HT-29 (cell line): Measurements from ENCODE around the gene ARID3C. TPM values are rescaled to one million over a fixed set of nuclear protein-coding genes. Genes with fewer than 3 reads are reported as not detected.
A peak's percentile ranks its signal among the peaks of the same experiment; 100 is the strongest.

ENCODE experiments used
- DNase-seq: peaks from one replicate; pipeline ENCODE4 v3.0.0-alpha.2; 2015; ENCODE audit warnings: low spot score
- total RNA-seq: library from RNA; depleted of rRNA; stranded (reverse); fragments of >200 nt; shearing (Covaris generic); gene quantifications from 2 replicates; pipeline ENCODE4 v1.2.3, GENCODE V29; 2014

Gene ARID3C
- total RNA-seq, 1 experiment from 2014 or later, result not detected

DNA sequence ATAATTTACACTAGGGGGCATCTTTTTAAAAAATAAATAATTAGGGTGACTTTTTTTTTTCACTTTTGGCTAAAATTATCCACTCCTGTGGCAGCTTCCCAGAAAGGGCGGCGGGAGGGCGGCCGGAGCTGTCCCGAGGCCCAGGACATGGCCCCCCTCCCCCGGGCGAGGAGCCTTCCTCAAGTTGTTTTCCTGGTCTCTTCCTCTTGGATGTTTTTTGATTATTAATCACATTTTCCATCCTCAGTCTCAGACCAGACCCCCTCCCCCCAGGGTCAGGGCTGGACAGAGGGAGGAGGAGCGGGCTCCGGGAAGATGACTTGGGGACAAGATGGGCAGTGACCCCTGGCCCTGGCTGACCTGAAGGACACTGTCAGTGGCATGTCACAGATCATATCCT is 34.7 kb downstream of the ARID3C start:
- DNase-seq, result no peak

DNA sequence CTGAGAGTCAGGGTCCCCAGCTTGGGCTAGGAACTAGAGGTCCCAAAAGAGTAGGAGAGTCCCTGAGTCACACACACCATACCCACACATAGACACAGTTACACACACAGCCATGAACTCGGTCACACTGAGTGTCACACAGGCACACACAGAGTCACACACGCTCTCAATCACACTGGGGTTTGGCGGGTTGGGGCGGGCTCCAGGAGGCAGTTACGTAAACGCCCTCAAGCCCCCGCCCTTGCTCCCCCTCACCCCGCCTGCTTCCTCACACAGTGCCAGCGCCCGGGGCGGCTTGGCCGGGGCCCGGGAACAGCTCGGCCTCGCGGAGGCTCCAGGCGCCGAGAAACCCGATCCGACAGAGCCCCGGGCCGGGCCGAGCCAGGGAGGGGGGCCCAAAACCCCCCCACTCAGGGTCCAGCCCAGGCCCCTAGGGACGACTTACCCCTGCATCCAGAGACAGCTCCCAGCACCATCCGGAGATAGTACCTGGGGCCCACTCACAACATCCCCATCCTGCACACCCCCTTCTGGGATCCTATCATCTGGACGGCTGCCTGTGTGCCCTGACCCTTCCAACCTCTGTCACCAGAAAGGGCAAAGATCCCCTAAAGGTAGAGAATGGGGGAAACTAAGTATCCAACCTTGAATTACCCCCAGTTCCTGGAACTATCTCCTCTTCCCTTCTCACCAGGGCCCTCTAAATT is 35.8 kb downstream of the ARID3C start:
- no peak for DNase-seq

DNA sequence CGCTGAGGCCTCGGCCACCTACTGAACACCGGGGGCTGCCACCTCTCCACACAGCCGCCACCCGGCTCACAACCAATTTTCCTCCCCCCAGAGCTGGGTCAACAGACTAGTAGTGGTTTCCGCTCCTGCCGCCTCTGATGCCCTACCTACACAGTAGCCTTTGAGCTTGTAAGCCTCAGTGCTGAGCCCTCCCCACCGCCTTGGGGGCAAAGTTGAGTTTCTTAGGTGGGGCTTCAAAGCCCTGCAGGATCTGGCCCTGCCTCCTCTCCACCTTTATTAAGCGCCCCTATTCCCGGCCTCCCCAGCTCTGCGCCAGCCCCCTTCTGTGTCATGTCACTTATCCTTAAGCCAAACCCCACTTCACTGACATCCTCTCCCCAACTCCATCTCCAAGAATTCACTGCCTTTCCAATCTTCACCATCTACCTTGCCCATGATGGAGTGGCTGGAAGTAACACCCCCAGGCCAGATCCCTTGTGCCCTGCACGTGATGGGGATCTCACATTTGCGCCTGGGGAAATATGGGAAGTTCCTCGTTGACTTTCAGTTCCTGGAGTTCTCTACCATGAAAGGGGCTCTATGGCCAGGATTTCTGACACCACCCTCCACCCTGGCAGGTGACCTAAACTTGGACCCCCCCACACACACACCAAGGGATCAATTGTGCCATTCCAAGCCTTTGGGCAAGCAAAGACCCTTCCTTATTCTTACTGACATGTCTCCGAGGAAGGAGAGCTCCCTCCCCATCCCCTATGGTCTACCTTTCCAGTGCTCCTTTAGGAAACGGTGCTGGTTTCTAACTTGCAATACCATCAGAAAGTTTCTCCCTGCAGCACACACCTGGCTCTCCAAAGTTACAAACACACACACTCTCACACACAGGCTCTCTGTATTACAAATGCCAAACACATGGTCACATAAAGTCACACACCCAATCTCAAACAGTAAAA is 36.7 kb downstream of the ARID3C start:
- DNase-seq, result no peak

DNA sequence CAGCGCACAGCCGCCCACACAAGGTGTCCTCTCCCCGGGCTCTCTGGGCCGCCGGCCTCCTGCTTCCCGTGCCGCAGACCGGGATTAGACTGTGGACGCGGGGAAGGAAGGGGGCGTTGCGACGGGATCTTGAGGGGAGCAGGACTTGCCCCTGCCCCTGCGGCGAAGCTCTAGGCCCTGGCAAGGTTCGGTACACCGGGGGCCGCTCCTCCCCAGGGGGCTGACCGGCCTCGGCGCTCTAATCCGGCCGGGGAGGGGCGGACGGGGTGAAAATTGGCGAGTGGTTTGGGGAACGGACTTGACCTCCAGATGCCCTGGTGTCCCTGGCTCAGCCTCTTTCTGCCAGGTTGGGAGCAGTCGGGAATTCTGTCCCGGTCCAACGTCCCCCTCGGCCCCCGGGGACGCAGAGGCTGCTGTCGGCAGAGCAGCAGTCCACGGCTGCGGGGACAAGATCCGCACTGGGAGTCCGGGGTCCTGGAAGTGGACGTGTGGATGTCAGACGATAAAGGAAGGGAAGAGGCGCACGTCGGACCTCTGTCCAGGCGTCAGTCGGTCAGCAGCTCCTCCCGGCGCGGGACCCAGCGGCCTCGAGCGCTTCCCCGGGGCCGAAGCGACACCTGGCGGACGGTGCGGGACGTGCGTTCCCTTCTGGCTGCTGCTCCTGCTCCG is 37.5 kb downstream of the ARID3C start:
- DNase-seq, result peak; percentile 79

DNA sequence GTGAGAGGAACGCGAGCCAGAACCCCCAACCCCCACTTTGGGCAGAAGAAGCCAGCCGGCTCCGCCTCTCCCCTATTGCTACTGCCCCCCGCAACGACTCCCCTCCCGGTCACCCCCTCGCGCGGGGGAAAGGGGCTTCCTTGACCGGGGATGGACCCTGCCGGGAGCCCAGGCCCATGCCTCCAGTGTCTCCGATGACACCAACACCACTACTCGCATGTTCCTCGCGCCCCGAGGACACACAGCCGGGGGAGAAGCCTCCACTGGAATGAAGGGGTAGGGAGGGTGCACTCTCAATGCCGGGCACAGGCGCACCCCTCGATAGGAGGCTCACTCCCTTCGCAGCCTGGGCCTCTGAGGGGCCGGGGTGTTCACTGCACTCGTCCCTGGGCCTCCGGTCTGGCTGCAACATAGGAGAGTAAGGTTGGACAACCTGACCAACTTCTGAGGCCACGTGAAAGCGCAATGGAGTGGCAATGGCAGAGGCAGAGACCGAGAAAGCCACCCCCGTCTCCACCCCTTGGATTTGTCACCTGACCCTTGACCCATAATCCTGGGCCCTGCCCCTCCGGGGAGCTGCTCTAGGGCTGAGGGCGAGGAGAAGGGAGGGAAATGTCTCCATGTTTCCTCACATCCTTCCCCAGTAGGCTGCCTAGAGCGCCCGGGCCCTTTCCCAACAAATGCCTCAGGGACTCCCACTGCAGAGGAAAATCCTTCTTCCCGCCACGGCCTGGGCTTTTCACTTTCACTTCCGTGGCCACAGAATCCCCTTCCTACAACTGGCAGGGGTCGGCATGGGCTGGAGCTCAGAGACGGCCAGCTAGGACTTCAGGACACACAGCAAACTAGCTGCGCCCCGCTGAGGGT is 38.3 kb downstream of the ARID3C start:
- no peak for DNase-seq

DNA sequence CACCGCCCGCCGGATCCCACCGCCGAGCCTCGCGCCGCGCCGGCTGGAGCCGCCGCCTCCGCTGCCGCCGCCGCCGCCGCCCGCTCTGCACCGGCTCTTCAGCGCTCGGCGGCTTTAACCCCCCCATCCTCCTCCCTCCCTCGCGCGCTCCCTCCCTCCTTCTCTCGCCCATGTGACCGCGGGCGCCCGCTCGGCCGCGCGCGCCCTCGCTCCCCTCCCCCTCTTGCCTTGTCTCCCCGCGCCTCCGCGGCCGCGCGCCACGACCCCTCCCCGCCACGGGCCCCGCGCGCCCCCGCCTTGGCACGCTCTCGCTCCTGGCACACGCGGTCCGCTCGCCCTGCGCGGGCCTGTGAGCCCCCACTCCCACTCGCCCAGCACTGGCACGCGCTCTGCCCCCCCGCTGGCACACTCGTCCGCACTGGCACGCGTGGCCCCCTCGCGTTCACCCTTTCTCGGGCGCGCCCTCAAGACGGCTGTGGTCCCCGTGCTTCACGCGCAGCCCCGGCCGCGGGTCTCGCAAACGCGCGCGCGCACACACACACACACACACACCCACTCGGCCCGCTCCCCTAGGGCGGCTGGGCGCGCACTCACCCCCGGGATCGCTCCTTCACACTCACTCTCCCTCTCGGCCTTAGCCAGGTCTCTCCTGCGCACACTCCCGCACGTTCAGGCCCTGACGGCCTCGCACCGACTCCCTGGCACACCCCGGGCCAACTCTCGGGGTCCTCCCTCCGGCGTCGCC is 39.1 kb downstream of the ARID3C start, which contains the start of gene CNTFR:
TSS of gene CNTFR (minus strand) at position 89 of the 745 bp plus-strand sequence. CDS start 20,743 bp downstream, outside the sequence.
- no peak for DNase-seq

DNA sequence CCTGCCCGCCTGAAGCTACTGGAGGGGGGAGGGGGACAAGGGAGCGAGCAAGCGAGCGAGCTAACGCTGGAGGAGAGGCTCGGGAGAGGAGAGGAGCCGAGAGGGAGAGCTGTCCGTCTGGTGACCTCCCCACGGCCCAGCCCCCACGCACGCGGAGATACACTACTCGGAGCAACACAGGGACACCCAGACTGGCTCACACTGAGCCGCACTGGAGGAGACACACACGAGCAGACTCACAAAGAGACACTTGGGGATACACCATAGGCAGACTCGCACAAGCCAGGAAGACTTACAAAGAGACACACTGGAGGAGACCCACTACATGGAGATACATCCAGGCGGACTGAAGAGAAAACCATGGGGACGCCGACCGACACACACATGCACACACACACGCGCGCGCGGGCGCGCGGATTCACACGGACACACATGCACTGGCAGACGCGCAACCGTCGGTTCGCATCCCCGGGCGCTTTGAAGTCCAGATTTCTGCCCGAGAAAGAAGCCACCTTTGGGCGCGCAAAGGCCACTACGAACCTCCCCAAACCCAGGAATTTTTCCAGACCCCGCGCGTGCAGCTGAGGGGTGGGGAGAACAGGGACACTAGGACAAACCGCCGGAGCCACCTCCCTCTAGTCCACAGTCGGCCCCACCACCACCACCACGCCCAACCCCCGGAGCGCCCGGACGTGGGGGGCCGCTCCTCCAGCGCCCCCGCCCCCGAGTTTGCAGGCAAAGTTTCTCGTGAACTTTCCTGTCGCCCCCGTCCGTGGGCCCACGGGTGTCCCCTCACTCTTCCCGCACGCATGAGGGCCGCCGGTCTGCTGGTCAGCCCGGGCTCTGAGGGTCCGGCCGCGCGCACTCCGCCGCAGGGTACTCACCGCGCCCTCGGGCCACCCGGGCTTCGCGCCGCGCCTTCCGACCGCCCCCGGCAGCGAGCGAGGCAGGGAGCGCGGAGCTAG is 39.9 kb downstream of the ARID3C start:
- DNase-seq, result no peak

DNA sequence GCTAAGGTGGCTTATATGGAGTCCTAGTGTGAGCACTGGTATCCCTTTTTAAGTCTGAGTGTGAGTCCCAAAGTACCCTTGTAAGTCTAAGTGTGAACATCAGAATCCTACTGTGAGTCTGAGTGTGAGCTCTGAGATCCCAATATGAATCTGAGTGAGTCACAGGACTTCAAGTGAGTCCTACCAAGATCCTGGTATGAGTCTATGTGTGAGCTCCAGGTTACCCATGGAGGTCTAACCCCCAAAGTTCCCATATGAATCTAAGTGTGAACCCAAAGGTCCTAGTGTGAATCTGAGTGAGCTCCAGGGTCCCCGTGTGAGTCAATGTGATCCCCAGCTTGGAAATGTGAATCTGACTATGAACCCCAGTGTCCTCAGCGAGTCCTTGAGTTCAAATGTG is 41.6 kb downstream of the ARID3C start:
- DNase-seq, result no peak

DNA sequence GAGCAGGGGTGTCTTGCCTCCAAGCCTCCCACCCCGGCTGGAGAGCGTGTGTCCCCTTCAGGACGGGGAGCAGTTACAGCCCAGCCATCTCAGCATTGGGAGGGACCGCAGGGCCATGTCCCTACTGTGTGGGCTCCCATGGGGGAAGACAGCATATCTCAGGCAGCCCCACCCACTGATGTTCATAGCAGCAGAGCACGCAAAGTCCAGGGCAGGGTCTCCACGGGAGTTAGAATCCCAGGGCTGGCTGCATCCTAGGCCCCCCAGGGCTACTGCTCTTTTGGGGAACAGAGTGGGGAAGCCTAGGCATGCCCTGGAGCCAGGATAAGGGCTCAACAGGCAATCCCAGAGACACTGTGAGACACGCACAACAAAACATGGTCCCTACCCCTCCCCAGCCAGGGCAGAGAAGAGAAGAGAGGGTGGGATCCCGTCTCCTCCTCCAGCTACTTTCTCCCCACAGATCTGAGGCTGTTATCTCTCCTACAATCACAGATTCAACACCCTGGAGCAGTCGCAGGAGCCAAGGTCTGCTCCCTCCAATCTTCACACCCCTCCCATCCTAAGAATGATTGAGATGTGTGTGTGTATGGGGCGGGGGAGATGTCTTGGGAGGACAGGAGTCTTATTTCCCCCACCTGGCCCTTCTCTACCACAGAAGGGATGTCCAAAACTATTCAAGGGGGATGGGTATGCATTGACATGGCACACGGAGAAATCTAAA is 42.8 kb downstream of the ARID3C start:
- DNase-seq, result no peak

DNA sequence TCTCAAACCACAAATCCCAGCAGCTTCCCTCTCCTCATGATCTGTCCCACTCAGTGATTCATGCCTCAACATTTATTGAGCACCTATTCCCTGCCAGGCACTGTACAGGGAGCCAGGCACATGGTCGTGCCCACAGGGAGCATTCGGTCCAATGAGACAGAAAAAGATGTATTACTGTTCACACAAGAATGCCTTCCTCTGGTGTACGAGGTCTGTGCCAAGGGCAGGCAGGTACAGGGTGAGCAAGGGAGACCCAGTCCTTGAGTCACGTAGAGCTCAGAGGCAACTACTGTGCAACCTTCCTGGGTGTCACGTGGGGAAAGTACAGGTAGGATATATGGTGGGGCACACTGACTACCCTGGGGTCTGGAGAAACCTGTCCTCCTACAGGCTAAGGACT is 43.9 kb downstream of the ARID3C start:
- no peak for DNase-seq

DNA sequence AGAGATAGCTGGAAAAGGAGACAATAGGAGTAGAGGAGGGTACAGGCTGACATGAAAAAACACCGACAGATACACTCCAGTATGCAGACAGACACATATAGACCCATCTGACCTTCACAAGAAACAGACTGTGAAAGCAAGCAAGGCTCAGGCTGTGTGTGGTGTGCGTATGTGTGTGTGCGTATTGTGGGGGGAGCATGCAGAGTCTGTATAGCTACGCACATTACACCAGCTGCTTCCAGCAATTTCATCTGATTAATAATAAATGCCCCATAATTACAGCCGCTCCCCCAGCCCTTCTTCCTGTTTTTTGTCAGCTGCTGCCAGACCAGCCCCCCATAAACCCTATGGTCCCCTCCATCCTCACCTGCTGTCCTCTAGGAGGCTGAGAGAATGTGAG is 46.1 kb downstream of the ARID3C start:
- no peak for DNase-seq

DNA sequence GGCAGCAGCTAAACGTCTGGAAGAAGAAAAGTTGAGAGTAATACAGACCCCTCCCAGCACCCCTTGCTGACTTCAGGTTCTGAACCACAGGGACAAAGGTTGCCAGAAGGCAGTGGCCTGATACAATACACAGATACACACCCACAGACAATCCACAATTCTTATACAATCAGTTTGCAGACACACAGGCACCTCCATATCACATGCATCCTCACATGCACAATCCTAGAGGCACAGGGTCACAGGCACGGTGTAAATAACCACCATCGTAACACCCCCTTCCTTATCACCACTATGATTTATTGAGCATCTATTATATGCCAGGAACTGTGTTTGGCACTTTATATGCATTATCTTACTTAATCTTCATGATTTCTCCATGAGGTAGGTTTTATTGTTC is 47.5 kb downstream of the ARID3C start:
- no peak for DNase-seq

DNA sequence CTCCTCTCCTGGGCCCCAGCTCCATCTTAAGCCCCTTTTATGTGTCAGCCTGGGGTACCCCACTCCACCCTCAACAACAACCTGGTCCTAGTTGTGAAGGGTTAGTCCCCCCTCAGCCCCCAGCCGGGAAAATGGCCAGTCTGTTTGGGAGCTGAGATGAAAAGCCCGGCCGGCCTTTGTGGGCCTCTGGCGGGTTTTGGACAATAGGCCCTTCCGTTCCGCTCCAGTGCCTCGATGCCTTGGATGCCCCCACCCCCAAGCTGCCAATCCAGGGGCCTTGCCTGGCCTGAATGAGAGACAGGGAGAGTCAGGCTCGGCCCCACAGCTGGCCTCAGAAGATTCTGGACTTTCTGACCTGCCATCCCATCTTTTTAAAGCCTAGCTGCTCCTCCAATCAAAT is 48.5 kb downstream of the ARID3C start:
- DNase-seq, result no peak

DNA sequence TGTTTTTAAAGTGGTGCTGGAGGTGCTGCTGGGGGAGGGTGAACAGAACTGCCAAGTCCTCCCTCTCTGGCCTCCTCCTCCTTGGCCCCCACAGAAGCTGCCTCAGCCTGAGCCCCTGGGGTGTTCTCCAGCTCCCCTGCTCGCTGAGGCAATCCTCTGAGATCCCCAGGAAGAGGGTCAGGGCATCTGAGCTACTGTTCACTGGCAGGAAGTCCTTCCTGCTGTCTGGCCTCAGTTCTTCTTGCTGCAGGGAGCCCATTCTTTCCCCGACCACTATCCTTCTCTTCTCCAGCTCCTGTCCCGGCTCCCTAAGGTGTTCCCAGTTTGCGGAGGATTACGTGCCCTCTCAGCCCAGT is 49.1 kb downstream of the ARID3C start:
- no peak for DNase-seq

DNA sequence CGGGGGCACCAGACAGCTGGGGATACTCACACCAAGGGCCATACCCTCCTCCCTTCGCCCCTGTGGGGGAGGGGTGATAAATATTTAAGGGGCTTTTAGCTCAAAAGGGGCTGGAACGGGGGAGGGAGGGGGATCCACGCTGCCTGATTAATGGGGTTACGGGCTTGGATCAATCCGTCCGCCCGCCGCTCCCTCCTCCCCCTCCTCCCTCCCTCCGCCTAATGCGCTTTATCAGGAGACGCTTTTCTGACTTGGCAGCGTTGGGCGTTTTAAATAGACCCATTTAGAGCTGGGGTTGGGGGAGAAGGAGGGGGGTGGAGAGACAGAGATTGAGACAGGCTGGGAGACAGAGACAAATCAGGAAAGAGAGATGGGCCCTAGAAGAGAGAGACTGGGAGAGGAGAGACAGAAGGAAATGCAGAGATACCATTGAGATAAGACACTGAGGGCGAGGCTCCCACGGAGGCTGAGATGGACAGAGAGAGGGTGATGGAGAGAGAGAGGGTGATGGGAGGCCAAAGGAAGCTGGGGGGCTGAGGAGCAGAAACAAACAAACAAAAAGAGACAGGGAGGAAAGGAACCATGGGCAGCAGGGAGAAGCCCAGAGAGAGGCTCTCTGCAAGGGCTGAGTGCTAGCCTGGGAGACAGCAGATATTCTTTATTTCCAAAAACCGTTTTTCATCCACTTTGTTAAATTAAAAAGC is 49.6 kb downstream of the ARID3C start:
- DNase-seq, result no peak

DNA sequence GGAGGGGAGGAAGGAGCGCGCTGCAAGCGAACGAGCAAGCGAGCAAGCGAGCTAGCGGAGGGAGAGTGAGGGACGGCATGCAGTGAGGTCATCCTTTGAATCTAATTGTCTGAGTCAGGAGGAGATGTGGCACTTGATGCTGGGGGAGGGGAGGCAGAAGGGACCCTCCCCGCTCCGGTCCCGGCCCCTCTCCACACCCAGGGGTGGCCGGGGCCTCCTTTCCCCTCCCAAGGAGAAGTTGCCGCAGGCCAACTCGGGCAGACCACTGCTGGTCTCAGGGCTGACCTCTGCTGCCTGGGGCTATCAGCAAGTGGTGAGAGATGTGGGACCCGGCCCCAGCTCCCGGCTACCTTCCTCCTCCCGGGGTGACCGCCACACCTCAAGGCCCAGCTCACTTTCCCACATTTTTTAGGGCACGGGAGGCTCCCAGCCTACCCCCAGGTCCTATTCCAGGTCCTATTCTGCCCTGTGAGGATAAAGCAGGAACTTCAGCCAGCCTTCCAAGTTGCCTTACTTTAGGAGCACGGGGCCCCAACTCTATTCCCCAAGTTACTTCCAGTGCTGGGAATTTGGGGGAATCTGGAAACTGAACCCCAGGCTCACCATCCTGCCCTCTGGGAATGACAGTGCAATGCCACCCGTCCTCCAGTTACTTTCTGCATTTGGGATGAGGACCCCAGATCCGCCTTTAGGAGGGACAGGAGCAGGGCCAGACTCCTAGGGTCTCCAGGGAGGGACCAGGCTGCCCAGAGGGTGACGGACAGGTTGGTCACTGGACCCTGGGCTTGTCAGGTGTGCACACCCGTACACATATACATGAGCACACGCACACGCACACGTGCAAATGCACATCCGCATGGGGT is 50.4 kb downstream of the ARID3C start:
- DNase-seq, result no peak
